COLO668 (cell line): ENCODE results near the gene PLB1.
"Not testable (repeated sequence)": the region's sequence is repeated elsewhere in the genome, so short reads cannot be mapped to it uniquely, and the experiment has no call there.

Experiments
- DNase-seq: peaks from one replicate; lab custom pipeline; 2025; ENCODE audit not compliant: unreplicated experiment; lab: John Stamatoyannopoulos, UW

The PLB1 gene

DNA sequence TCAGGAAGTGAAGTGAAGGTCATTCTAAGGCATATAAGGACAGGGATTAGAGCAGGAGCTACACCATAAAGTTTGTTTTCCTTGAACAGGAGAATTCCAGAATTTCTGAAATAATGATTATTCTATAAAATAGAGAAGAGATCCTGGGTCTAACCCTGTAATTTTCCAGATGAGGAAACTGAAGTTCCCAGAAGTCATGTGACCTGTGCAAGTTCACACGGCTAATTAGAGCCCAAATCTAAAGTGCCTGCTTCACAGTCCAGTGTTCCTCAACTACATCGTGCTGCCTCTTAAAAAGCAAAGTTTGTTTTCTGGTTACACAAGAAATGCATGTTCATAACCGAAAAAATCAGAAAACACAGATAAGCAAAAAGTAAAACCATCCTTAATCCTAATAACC, 34.9 kb downstream of the PLB1 start:
- DNase-seq = no peak

DNA sequence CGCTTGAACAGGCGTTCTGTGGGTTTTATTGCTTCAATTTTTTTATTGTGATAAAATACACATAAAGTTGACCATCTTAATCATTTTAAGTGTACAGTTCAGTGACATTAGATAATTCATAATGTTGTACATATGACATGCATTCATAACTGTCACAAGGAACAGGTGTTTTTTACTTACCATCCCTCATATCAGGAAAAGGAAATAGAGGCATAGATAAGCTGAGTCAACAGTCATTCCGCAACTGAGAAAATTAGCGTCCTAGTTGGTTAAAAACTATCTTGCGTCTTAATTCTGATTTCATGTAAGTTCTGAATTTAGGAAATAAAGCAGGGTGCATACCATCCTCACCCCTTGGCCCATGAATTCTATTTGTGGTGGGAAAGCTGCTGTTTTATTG, 36.5 kb downstream of the PLB1 start:
- no peak for DNase-seq

DNA sequence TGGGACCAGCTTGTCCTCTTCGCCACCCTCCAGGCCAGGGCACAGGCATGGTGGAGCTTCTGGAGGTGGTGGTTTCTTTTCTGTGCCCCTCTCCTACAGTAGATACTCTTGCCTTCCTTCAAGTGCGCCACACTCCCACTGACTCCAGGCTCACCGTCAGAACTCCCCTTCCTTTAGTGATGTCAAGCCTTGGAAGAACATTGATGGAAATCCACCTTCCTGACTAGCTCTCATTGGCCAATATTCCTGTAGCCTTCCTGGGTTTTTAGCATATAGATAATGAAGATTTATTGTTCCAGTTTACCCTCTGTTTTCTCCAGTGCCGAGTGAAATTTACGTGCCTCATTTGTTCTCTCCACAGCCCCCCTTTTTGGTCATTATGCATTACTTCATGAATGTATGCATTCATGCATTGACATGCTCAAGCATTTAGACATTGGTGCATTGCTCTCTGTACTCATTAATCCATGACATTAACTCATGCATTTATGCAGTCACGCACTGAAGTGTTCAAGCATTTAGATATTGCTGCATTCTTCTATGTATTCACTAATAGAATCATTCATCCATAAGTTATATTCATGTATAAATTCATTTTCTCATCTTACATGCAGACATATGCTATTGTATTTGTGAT, 37.3 kb downstream of the PLB1 start:
- no peak for DNase-seq

DNA sequence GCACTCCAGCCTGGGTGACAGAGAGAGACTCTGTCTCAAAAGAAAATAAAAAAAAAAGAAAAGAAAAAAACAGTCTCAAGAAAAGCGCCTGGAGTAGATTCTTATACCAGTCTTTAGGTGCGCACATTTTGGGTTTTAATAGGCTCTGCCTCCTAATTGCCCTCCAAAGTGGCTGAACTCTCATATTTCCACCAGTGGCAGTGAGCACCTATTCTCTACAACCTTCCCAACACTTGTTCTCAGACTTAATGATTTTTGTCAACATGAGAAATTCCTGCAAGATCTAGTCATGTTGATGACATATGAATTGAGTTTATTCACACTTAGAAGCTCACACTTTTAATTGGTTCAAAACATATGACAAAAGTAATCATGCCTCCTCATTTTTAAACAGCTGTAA, 39.0 kb downstream of the PLB1 start:
- no peak for DNase-seq

DNA sequence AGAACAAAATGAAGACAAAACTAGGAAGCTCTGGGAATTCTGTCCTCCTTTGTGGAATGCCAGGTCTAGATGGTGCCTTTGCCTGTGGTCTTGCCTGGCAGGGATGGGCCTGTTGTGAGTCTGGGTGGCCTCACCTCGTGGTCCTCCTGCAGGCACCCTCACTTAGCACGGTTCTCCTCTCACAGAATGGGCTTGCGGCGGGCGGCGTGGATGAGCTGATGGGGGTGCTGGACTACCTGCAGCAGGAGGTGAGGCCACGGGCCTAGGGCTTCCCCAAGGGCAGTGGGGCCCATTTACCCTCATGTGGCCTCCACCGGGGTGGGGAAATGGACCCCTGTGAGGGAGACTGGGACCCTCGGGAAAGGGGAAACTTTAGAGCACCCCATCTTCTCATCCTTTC, 42.3 kb downstream of the PLB1 start:
- DNase-seq = no peak

DNA sequence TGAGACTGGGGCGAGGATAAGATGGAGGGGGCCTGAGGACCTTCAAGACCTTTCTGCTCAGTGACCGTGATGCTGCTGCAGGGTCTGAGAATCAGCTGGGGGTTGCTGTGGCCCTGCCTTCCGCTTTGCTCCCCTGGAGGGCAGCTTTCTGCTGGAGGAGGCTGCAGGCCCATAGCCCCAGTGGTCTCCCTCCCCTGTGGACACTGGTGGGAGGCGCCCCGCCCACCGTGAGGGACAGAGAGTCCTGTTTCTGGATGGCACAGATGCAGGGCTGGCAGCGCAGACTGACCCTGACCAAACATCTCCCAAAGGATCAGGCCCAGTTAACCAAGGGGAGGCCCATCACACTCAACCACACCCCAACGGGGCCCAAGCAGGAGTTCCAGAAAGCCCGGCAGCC, 42.8 kb downstream of the PLB1 start:
- no peak for DNase-seq

DNA sequence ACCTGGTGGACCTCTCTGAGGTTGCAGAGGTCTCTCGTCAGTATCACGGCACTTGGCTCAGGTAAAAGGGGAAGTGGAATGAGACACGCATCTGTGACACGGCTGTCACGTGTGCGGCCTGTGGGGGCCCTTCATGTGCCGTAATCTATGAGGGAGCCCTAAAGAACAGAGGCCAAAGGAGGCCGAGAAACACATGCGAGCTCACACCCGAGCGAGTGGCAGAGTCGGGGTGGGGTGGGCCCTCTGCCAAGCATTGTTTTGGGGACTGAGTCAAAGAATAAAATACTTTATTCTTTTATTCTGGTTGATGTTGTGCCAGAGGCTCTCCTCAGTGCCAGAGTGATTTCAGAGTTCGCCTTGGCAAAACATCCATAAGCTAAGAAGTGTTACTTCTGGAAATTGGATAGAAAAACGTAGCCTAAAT, 43.3 kb downstream of the PLB1 start:
- DNase-seq = no peak

DNA sequence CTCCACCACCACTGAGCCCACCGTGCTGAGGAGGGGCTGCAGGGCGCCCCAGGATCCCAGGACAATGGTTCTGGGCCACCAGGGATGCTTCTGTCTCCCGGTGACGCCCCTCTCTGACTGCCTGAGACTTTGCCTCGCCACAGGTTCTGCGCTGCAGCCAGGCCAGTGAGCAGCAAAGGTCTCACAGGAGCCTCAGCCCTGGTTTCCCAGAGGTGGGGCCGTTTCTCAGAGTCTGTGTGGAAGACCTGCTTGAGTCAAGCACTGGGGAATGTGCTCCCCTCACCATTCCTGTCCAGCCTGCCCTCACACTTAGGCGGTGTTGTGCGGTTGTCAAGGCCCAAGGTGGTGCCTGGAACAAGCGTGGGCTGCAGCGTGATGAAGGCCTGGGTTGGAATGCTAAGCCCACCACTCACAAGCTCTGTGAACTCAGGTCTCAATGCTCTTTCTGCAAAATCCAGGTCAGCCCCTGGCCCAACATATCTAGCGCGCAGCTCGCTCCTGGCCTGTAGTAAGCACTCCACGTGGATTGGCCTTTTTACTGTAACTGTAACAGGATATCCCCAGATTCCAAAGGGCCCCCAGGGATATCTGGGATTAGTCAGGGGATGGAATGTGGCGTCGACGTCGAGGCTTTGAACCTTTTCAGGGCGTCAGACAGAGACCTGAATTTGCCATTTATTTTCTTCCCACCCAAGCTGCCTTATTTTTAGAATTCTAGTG, 47.6 kb downstream of the PLB1 start:
- DNase-seq = no peak

DNA sequence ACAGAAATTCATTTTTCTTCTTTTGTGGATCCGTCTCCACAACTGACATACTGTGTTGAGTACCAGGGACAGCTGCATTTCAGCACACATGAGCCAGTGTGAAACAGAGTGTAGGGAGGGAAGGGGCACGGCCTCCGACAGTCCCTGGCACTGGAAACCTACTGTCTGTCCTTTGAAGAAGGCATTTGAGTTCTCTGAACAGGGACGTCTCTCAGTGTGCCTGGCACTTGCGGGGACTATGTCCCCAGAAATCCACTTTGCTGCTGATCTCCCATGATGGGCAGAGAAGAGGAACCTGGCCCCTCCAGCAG, 48.1 kb downstream of the PLB1 start:
- no peak for DNase-seq

DNA sequence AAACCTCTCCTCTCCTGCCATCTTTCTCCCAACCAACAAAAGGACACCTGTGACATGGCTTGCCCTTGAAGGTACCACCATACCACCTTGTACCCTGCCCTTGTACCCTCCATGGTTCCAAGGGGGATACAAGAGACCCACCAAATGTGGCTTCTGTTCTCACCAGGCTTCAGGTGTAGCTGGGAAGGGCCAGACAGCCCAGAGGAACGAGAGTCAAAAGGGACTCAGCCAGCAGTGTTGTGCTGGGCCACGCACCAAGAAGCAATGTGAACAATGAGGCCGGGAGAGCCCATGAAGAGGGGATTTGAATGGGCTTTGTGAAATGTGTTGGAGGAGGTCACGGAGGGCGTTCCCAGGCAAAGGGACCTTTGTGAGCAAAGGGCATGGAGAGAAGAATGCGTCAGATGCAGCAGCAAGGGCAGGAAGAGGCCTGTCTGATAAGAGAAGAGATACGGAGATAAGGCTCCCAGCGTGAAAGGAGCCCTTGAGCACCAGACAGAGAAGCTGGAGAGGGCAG, 48.6 kb downstream of the PLB1 start:
- no peak for DNase-seq

DNA sequence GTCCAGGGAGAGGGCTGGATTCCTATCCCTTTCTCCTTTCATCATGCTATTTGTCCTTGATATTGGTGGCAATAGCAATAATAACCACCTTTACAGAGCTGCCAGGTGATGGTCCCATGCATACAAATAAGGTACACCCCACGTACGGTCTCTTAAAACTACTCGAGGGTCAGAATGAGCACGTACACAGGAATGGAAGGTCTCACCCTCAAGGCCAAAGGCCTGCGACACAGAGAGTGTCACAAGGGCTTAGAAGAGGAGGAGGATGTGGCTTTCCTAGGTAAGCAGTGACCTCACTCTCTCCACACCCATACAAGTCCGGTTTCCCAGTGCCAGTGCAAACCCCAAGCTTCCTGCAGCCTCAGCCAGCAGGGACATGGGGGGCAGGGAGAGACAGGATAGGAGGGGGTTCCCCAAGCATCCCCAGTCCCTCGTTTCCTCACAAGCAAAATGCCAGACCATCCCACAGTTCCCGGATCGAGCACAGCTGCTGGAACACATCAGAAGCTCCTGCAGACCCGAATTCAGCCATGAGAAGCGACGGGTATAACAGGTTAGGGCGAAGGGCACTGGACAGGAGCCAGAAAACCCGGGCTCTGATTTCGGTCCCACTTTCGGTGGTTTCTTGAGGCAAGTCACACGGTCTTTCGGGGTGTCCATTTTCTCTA, 49.2 kb downstream of the PLB1 start:
- DNase-seq = no peak

DNA sequence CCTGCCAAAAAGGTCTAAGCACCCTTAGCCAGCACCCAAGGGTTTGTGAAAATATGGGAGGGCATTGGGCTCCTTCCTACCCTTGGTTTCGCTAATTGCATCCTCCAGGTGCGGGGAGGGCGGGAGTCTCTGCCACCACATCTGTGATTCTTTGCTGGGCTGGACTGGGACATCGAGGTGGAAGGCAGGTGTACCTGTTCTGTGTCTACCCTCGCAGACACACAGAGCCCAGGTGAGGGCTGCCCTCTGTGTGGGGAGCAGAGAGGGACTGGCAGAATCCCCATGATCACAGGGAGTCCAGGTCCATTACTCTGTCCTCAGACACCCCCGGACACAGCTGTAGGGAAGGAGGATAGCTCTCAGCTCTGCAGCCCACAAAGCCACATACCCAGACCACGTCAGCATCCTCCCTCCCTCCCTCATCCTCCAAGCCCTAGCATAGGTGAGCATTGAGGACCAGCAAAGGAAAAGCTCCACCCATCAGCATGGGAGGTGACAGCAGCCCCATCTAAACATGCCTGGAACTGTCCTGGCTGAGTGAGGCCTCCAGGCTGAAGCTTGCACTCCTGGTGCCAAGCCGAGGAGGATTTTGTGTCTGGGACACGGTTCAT, 49.8 kb downstream of the PLB1 start:
- DNase-seq = no peak

DNA sequence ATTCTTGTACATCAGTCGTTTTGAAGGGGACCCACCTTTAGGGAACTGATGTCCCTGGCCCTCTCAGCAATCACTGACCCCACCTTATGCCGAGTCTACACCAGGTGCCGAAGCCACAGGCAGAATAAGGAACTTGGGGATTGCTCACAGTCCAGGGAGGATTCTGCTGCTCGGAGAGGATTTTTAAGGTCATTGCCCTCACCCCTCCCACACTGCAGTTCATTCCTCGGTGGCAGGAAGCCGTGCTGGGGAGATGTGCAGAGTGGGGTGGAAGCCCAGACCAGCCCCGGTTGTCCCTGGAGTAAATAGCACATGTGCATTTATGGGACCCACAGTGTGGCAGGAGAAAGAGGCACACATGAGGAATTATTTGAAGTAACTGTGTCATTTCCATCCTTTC, 50.4 kb downstream of the PLB1 start:
- DNase-seq = no peak

DNA sequence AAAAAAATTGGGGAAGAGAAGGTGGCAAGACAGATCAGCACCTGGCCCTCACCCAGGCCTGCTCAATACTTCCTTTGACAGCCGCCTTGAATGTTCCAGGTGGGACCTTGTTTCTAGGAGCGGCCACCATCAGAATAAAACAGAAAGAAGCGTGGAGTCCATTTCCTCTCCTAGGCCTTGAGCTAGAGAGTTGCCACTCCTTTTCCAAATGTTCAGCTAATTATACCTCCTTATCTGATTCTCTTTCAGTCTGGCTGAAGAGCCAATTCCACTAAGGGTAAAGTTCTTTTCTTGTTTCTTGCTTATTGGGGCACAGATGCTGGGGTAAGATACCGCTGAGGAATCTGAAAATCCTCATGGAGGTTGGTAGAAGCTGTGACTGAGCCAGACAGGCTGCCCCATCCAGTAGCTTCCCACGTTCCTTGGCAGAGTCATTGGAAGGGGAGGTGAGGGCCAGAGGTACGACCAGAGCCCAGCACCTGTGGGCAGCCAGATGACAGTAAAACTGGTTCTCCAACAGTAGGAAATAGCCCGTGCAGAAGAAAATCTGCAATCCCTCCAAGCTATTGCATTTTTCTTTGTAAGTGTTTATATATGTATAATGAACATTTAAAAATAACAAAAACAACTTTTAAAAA, 51.5 kb downstream of the PLB1 start:
- no peak for DNase-seq

DNA sequence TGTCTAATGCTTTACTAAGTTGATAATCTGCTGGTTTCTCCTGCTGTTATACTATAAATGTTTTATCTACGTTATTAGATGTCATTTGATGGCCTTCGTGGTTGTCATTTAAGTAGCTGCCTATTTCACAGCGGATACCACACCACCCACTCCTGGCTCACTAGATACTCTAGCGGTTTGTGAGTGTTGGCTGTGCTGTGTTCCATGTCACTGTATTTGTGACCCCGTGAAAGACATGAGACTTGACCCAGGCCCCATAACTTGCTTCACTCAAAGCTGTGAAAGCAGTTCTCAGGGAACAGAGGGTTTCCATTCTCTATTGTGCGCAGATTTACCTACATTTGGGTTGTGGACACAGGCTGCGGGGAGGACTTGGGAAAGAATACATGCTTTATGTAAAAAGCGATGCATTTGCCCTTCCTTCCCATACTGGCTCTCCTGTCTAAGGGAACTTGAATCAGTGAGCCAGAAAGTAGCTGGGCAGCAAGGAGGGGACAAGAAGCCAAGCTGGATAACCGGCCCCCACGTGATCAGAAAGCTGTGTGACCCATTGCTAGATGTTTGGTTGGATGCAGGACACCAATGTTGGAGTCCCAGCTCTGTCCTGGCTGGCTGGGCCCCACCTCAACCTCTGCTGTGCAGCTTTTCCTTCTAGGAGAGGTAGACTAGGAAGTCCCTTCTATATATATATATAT, 52.2 kb downstream of the PLB1 start:
- DNase-seq = no peak

DNA sequence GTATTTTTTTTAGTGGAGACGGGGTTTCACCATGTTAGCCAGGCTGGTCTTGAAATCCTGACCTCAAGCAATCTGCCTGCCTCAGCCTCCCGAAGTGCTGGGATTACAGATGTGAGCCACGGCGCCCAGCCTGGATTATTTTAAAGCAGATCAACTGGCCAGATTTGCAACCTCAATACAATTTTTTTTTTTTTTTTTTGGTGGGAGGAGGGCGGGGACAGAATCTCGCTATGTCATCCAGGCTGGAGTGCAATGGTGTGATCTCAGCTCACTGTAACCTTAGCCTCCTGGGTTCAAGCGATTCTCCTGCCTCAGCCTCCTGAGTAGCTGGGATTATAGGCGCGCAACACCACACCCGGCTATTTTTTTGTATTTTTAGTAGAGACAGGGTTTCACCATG, 54.5 kb downstream of the PLB1 start:
- not testable (repeated sequence) for DNase-seq

DNA sequence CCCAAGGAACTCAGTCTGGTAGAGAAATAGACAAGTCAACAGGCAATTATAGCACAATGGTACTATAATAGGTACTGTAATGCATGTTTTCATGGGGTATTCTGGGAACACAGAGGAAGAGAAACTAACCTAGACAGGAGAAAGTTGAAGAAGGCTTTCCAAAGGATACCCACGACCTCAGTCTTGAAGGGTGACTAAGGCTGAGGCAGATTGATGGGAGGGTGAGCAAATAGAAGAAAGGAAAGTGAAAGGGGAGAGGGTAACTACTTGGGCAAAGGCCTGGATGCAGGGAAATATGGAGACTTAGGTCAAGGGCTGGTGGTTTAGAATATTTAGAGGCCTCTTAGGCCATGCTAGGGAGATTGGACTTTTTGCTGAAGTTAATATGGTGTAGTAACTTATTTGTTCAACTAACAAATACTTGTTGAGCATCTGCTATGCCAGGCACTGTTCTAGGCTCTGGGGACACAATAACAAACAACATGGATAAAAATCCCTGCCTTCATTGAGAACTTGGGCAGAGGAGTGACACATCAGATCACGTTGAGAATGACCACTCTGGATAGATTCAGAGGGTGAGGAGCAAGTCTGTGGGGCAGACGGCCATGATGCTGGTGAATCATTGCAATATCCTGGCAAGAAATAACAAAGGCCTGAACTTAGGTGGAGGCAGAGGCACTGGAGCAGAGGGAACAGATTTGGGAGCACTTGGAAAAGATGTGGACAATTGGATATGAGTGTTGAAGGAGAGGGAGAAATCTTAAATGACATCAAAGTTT, 56.4 kb downstream of the PLB1 start:
- DNase-seq = no peak

DNA sequence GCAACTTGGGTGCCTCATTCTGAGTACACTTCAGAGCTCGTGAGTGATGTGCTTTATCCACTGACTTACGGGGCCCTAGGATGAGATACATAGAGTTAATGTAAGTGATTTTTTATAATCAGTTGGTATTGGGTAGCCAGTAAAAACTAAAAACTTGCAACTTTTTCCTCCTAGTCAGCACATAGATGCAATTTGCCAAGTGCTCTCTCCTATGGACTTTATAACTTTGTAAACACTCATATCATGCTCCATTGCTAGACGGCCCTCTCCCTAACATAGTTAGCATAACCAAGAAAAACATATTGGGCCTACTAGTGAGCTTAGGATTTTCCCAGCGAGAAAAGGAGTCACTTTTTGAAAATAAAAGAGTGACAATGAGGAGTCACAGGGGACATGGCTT, 60.4 kb downstream of the PLB1 start:
- DNase-seq = no peak

DNA sequence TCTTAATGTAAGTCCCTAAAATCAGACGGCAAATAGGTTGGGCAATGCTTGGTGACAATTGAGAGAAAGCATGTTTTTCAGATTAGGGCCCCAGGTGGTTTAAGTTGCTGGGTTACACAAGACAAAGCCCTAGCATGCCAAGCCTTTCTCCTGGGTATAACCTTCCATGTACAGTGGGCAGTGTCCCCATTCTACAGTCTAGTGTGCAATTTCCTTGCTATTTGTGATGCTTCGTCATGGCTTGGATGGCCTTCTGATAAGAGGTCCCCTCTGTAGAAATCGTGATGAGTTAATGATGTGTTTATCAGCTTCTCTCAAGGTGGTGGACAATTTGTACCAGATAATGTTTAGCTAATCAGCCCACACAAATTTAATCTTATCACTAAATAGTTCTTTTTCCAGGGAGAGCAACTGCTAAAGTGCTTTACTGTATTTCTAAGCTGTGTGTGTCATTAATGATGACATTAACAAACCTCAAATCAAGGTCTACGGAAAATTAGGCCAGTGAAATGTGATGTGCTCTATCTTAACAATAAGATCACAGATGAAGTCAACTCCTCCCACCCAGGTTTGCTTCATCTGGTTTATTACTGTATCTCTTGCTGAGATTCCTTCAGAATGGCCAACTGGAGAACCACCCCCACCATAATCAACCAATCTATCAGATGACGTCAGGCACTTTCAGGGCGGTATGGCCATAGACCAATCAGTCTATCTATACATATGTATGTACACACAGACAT, 61.7 kb downstream of the PLB1 start:
- DNase-seq = no peak
